ENCODE results near the gene TMTC4.

DNA sequence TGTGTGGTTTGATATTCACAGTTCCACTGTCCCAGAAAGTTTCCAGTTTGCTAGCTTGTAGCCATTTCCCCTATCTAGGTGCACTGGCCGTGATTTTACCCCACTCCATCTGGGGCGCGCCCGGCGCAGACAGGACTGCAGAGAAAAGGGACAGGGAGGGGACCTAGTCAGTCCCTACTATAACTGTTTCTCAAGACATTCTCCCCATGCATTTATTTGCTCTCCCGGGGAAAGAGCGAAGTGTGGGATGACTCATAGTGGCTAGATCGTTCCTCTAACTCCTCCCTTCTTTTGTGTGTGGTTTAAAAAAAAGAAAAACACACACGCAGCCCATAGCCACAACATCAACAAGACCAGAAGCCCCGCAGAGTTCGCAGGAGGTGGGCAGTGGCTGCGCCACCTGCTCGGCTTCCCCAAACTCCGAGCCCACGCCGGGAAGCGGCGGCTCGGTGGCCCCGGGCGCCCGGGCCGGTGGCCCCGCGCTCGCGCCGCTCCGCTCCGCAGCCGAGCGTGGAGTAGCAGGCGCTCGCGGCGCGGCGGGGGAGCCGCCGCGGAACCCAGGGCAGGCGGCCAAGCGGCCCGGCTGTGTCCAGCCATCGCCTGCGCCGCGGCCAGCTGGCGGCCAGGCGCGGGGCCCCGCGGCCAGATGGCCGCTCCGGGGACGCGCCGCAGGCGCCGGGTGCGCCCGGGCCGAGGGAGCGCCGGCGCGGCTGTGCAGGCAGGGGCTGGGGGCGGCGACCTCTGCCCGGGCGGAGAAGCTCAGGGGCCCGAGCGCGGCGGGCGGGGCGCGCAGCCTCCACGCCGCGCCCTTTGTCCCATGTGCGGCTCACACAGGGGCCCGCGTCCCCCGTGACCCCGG, 653 bp downstream of the TMTC4 start:
- TF ChIP-seq POLR2A (IDR thresholded peaks at IDR 0.05; ENCODE audit: low read length) (no peak), CTCF (IDR thresholded peaks at IDR 0.05) (no peak)
- TF ChIP-seq, protein P1, sequence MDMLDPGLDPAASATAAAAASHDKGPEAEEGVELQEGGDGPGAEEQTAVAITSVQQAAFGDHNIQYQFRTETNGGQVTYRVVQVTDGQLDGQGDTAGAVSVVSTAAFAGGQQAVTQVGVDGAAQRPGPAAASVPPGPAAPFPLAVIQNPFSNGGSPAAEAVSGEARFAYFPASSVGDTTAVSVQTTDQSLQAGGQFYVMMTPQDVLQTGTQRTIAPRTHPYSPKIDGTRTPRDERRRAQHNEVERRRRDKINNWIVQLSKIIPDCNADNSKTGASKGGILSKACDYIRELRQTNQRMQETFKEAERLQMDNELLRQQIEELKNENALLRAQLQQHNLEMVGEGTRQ (IDR thresholded peaks at IDR 0.05), result no peak
